Spleen (tissue), 11 donors: Measurements from ENCODE around the gene RPS4Y2. TPM values are rescaled to one million over a fixed set of nuclear protein-coding genes. Genes with fewer than 3 reads are reported as not detected.

Experiments used
- DNase-seq: peaks from one replicate; pipeline ENCODE4 v3.0.0-alpha.2; 2020
- H3K27ac ChIP-seq, 8 donors: fragments of 200-600 bp; sonication (generic) in 7 of 8; 1 replicate in 4 of 8; 2 replicates in 4 of 8; pipeline versions ENCODE4 v1.5.0 to v1.8.0; 2016 to 2021; ENCODE audit warnings: inconsistent platforms in 4 of 8, mild to moderate bottlenecking in 4 of 8, moderate library complexity in 1 of 8
- H3K27me3 ChIP-seq, 7 donors: fragments of 200-600 bp; sonication (generic) in 6 of 7; replicated peaks in 1 of 7; 1 replicate in 4 of 7; 2 replicates in 3 of 7; pipeline versions ENCODE4 v1.5.0 to v1.8.0; 2016 to 2021; ENCODE audit warnings: inconsistent platforms in 3 of 7, mild to moderate bottlenecking in 1 of 7
- H3K36me3 ChIP-seq, 6 donors: fragments of 200-600 bp; sonication (generic) in 5 of 6; 1 replicate in 4 of 6; 2 replicates in 2 of 6; pipeline versions ENCODE4 v1.5.0 to v1.8.0; 2016 to 2021; ENCODE audit warnings: inconsistent platforms in 2 of 6
- H3K4me1 ChIP-seq, 6 donors: fragments of 200-600 bp; sonication (generic) in 5 of 6; 1 replicate in 3 of 6; 2 replicates in 3 of 6; pipeline versions ENCODE4 v1.5.0 to v1.8.0; 2016 to 2021; ENCODE audit warnings: inconsistent platforms in 3 of 6
- H3K4me3 ChIP-seq, 8 donors: fragments of 200-600 bp; sonication (generic) in 7 of 8; 1 replicate in 4 of 8; 2 replicates in 4 of 8; pipeline versions ENCODE4 v1.5.0 to v1.8.0; 2016 to 2021; ENCODE audit warnings: inconsistent platforms in 4 of 8, mild to moderate bottlenecking in 4 of 8, moderate library complexity in 2 of 8
- H3K9me3 ChIP-seq, 8 donors: fragments of 200-600 bp; sonication (generic) in 7 of 8; 1 replicate in 4 of 8; 2 replicates in 4 of 8; pipeline versions ENCODE4 v1.5.0 to v1.8.0; 2016 to 2021; ENCODE audit warnings: inconsistent platforms in 4 of 8
- CTCF ChIP-seq, 11 experiments: fragments of 200-600 bp in 7 of 11; fragments of 450-650 bp in 4 of 11; sonication (generic) in 4 of 11; IDR thresholded peaks in 8 of 11; conservative IDR thresholded peaks in 3 of 11; 1 replicate in 7 of 11; 2 replicates in 4 of 11; pipeline versions ENCODE4 v1.4.0 to v1.8.0; 2016 to 2021; ENCODE audit warnings: antibody characterized with exemption in 11 of 11, inconsistent platforms in 4 of 11, mild to moderate bottlenecking in 1 of 11
- POLR2A ChIP-seq, 3 donors: fragments of 450-650 bp; IDR thresholded peaks; one replicate each; pipeline ENCODE4 v1.5.1; 2017; ENCODE audit warnings: antibody characterized with exemption in 3 of 3, mild to moderate bottlenecking in 1 of 3
- POLR2AphosphoS5 ChIP-seq, 3 donors: sonication (generic); formaldehyde crosslinking; IDR thresholded peaks; one replicate each; pipeline ENCODE4 v1.5.1; 2017; ENCODE audit warnings: antibody characterized with exemption in 3 of 3
- WGBS, 5 donors: extraction: QIAGEN DNeasy Blood & Tissue Kit in 3 of 5; methylation state at CpG; one replicate each; pipeline versions ENCODE4 v1.1.5 to v1.1.7; 2013 to 2018; 5-methylcytosine and 5-hydroxymethylcytosine counted together
- intact Hi-C: fragments of 100-400 bp; cut with DNase I; formaldehyde crosslinking; loops from one replicate; pipeline ENCODE4 v1.15.0; 2023; ENCODE audit warnings: low total_unique reads
- polyA plus RNA-seq, 3 donors: library from polyadenylated mRNA; stranded (reverse); fragments of 200-250 nt; gene quantifications; one replicate each; pipeline ENCODE4 v1.2.1, GENCODE V29; 2013
- total RNA-seq, 7 donors: library from RNA; depleted of rRNA in 3 of 7; stranded (reverse); fragments of >200 nt in 3 of 7; fragmentation: NEBNext Ultra II Directional in 4 of 7; extraction: Animal tissue kit (Norgen Biotek cat#: 25700) in 4 of 7; gene quantifications; one replicate each; pipeline versions ENCODE4 v1.1.0 to v1.2.1, GENCODE V29; 2016 to 2021
- donor health status: healthy with polysubstance abuse.
- donor health status: DM: no; HTN: no; CAD: no; lungs with moderate emphysema.
- donor health status: DM: no; HTN: no; CAD: no.
- donor health status: Bipolar disorder and iron deficiency.
- donor health status: healthy.
- donor health status: DM: no; HTN: no; CAD: no.
- donor health status: DM: yes; HTN: yes; CAD: no.

RPS4Y2 gene
- total and polyA plus RNA-seq, 10 donors, result 0.16 to 0.85 TPM; not detected in 8

DNA sequence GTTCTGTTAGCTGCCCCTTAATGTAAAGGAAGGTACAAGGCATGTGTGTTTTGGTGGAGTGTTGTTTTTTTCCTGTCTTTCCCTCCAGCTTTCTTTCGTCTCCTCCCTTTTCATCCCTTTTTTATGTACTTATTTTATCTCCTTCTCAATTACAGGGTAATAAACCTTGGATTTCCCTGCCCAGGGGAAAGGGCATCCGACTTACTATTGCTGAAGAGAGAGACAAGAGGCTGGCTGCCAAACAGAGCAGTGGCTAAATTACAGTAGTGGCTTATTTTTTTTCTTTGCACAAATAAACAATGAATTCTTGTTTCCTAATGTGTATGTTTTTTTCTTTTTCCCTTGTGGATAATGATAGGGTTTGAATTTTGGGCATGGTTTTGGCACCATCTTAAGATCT, 24.9 kb downstream of the RPS4Y2 start:
- Histone ChIP-seq H3K4me3 (no peak overlapping the region), H3K9me3 (no peaks in the 10 kb centered on the region), H3K36me3 (no peaks in the 10 kb centered on the region), H3K27ac (no peak overlapping the region), H3K27me3 (no peaks in the 10 kb centered on the region), H3K4me1 (peaks cover 0 to 6% (median 0%) of the 10 kb centered on the region in 6 donors)
- DNase-seq, result no peak
- TF ChIP-seq POLR2A (IDR thresholded peaks at IDR 0.05), result no peak
- TF ChIP-seq POLR2AphosphoS5 (IDR thresholded peaks at IDR 0.05), result no peak
- TF ChIP-seq CTCF (IDR thresholded peaks at IDR 0.05 in 8 of 11, conservative IDR thresholded peaks at IDR 0.05 in 3 of 11), result no peak
- WGBS, 5 donors, result 73 to 88% (median 74%) methylated on average over 2 of the region's 2 CpGs; no CpG with 5 or more reads in 2 of the 5 donors
- intact Hi-C loops, result no loop called here

DNA sequence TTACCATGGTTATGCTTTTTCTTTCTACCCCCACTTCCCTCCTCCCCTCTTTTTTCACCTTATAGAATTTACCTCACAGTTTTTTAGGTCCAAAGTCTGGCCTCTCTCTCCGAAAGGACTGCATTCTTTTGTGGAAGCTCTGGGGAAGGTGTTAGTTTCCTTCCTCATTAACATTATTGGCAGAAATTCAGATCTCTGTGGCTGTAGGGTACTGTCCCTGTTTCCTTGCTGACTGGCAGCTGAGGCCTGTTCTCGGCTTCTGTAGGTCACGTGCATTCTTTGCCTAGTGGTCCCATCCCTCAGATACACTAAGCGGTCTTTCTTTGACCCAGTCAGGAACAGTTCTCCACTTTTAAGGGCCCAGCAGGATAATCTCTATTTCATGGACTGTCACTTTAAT, 25.5 kb downstream of the RPS4Y2 start:
- Histone ChIP-seq H3K36me3 (no peaks in the 10 kb centered on the region), H3K27me3 (no peaks in the 10 kb centered on the region), H3K27ac (no peak overlapping the region), H3K4me1 (peaks cover 0 to 6% (median 0%) of the 10 kb centered on the region in 6 donors), H3K4me3 (no peak overlapping the region), H3K9me3 (no peaks in the 10 kb centered on the region)
- intact Hi-C loops, result no loop called here
- TF ChIP-seq POLR2AphosphoS5 (IDR thresholded peaks at IDR 0.05), result no peak
- no peak for TF ChIP-seq POLR2A (IDR thresholded peaks at IDR 0.05)
- no peak for TF ChIP-seq CTCF (IDR thresholded peaks at IDR 0.05 in 8 of 11, conservative IDR thresholded peaks at IDR 0.05 in 3 of 11)
- WGBS, 5 donors, result 28 to 36% (median 35%) methylated on average over 3 to 4 of the region's 4 CpGs; no CpG with 5 or more reads in 2 of the 5 donors
- no peak for DNase-seq

DNA sequence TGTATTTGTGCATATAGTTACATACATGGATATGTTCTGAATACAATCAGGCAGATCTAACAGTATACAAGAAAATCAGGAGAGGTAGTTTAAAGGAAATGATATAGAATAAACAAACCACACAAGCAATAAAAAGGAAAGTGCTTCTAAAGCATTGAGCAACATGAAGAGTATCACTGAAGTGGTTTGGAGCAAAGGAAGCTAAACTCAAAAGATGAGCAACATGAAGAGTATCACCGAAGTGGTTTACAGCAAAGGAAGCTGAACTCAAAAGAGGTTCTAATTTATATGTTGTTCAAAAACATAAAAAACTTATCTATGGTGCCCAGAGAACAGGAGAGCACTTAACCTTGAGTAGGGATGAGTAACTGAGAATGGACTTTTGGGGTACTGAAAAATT, 29.1 kb downstream of the RPS4Y2 start:
- Histone ChIP-seq H3K9me3 (no peaks in the 10 kb centered on the region), H3K27me3 (no peaks in the 10 kb centered on the region), H3K4me3 (no peak overlapping the region), H3K4me1 (peaks cover 0 to 6% (median 0%) of the 10 kb centered on the region in 6 donors), H3K36me3 (no peaks in the 10 kb centered on the region), H3K27ac (no peak overlapping the region)
- 27 to 37% (median 30%) methylated on average over 1 of the region's 1 CpG; no CpG with 5 or more reads in 2 of the 5 donors for WGBS, 5 donors
- DNase-seq, result no peak
- intact Hi-C loops, result no loop called here
- TF ChIP-seq CTCF (IDR thresholded peaks at IDR 0.05 in 8 of 11, conservative IDR thresholded peaks at IDR 0.05 in 3 of 11), result no peak
- no peak for TF ChIP-seq POLR2A (IDR thresholded peaks at IDR 0.05)
- no peak for TF ChIP-seq POLR2AphosphoS5 (IDR thresholded peaks at IDR 0.05)

DNA sequence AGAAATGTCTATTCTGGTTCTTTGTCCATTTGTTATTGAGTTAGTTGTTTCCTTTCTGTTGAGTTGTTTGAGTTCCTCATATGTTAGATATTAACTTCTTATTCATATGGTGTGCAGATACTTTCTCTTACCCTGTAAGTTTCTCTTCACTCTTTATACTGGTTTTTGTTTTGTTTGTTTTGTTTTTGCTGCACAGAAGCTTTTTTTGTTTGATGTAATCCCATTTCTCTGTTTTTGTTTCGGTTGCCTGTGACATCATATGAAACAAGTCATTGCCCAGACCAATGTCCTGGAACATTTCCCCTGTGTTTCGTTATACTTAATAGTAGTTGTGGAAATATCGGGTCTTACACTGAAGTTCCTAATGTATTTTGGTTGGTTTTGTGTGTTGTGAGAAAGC, 31.2 kb downstream of the RPS4Y2 start:
- DNase-seq, result no peak
- H3K36me3 ChIP-seq, result no peaks in the 10 kb centered on the region

More for the DNA sequence above, 31.2 kb downstream of the RPS4Y2 start:
- Histone ChIP-seq H3K27ac (no peak overlapping the region), H3K9me3 (no peaks in the 10 kb centered on the region), H3K4me1 (no peaks in the 10 kb centered on the region), H3K4me3 (no peak overlapping the region), H3K27me3 (no peaks in the 10 kb centered on the region)
- no peak for TF ChIP-seq POLR2A (IDR thresholded peaks at IDR 0.05)
- TF ChIP-seq POLR2AphosphoS5 (IDR thresholded peaks at IDR 0.05), result no peak
- TF ChIP-seq CTCF (IDR thresholded peaks at IDR 0.05 in 8 of 11, conservative IDR thresholded peaks at IDR 0.05 in 3 of 11), result no peak
- intact Hi-C loops, result no loop called here
- WGBS, 5 donors, result 59 to 75% (median 70%) methylated on average over 3 of the region's 3 CpGs; no CpG with 5 or more reads in 2 of the 5 donors
